Muscle of leg (tissue), 11 donors: ENCODE measurements around the gene KISS1. TPM values are rescaled to one million over a fixed set of nuclear protein-coding genes. Genes with fewer than 3 reads are reported as not detected.

Experiments used
- DNase-seq: peaks from one replicate; pipeline ENCODE4 v3.0.0; 2013
- H3K27ac ChIP-seq: one replicate; pipeline ENCODE4 v1.5.1; 2013; ENCODE audit warnings: mild to moderate bottlenecking, low read length, control low read depth
- H3K27me3 ChIP-seq: one replicate; pipeline ENCODE4 v1.6.1; 2013; ENCODE audit warnings: low read length; ENCODE audit not compliant: control insufficient read depth, insufficient read depth
- H3K36me3 ChIP-seq: one replicate; pipeline ENCODE4 v1.6.1; 2013; ENCODE audit warnings: low read length; ENCODE audit not compliant: control insufficient read depth, insufficient read depth
- H3K4me1 ChIP-seq: one replicate; pipeline ENCODE4 v1.6.1; 2013; ENCODE audit warnings: low read length; ENCODE audit not compliant: control insufficient read depth, insufficient read depth
- H3K4me3 ChIP-seq: one replicate; pipeline ENCODE4 v1.5.1; 2013; ENCODE audit warnings: low read length, control low read depth
- H3K9me3 ChIP-seq: replicated peaks from 2 replicates; pipeline ENCODE4 v1.6.1; 2013; ENCODE audit warnings: low read depth, low read length; ENCODE audit not compliant: control insufficient read depth
- WGBS: methylation state at CpG from one replicate; pipeline ENCODE4 v1.1.5; 2013; ENCODE audit warnings: missing lambda C conversion rate; ENCODE audit not compliant: insufficient coverage; 5-methylcytosine and 5-hydroxymethylcytosine counted together
- polyA plus RNA-seq, 8 donors: library from polyadenylated mRNA; unstranded; fragments of 120-200 nt; gene quantifications; one replicate each; pipeline versions ENCODE4 v1.2.1 to v1.2.3, GENCODE V29; 2013; ENCODE audit warnings: inconsistent platforms in 1 of 8, low replicate concordance in 1 of 8; ENCODE audit not compliant: insufficient read length in 8 of 8, insufficient read depth in 1 of 8
- total RNA-seq: library from RNA; stranded (reverse); fragments of 120-200 nt; gene quantifications from one replicate; pipeline ENCODE4 v1.2.4, GENCODE V29; 2013

Gene KISS1
- total and polyA plus RNA-seq, 9 donors = 0.29 to 5.6 (median 0.82) TPM; not detected in 1

DNA sequence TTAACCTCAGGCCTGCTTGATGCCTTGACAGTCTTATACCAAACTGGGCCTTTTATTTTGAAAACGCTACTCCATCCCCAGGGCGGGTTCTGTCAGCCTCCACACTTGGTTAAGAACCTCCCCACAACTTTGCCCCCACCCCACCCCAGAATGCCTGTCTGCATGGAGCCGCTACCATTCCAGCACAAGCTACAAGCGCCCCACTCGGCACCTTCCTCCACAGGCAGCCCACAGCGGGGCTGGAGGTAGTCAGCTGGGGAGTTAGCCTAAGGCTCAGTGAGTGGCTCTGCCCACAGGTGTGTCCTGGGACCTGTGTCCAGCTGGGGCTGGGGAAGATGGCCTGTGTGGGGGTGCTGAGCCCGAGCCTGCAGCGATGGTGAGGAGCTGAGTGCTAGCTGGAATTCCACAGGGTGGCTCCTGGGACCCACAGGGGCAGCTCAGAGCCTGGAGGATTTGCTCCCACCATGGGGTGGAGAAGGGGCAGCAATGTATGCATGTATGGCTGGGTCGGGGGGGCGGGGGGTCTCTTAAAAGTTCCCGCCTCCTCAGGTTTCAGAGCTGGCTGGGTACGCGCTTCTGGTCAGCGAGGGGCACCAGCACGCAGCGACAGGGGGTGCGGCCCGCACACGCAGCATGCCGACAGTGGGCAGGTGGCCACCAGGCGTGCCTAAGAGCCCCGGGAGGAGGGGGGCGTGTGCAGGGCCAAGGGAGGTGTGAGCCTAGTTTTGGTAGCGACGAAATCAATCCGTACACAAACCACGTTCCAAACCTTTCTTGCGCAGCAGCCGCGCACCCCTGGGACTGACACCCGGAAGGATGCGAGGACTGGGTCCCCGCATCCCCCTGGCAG lies 45.4 kb downstream of the KISS1 start:
- Histone ChIP-seq H3K27me3 (peaks cover 14% of the 10 kb centered on the region), H3K4me1 (peaks cover 18% of the 10 kb centered on the region), H3K36me3 (no peaks in the 10 kb centered on the region), H3K9me3 (no peaks in the 10 kb centered on the region), H3K27ac (peak overlapping the region; percentile 51), H3K4me3 (peak overlapping the region; percentile 54)
- WGBS = 10% methylated on average over 25 of the region's 33 CpGs
- peak; percentile 50 for DNase-seq

- H3K27ac ChIP-seq = no peak overlapping the region
- no peaks in the 10 kb centered on the region for H3K9me3 ChIP-seq
- H3K36me3 ChIP-seq = no peaks in the 10 kb centered on the region
- WGBS = 57% methylated on average over 4 of the region's 16 CpGs
- DNase-seq = no peak
- peaks cover 14% of the 10 kb centered on the region for H3K27me3 ChIP-seq
- H3K4me3 ChIP-seq = no peak overlapping the region
- H3K4me1 ChIP-seq = peaks cover 18% of the 10 kb centered on the region
These were observed 46.4 kb downstream of the KISS1 start for GRCh38 chr1:204149635-204150565.

GRCh38 chr1:204149107-204149506 lies 47.2 kb downstream of the KISS1 start:
- Histone ChIP-seq H3K27ac (no peak overlapping the region), H3K9me3 (no peaks in the 10 kb centered on the region), H3K36me3 (no peaks in the 10 kb centered on the region), H3K4me3 (no peak overlapping the region), H3K4me1 (peaks cover 18% of the 10 kb centered on the region), H3K27me3 (peaks cover 10% of the 10 kb centered on the region)
- DNase-seq = no peak
- WGBS = 73% methylated on average over 2 of the region's 2 CpGs

- WGBS = 71% methylated on average over 7 of the region's 13 CpGs
These were observed 48.6 kb downstream of the KISS1 start for GRCh38 chr1:204147406-204148383.

GRCh38 chr1:204146965-204147364 lies 49.3 kb downstream of the KISS1 start:
- 95% methylated on average over 3 of the region's 7 CpGs for WGBS
- H3K36me3 ChIP-seq = no peaks in the 10 kb centered on the region
- peaks cover 3% of the 10 kb centered on the region for H3K27me3 ChIP-seq
- peaks cover 11% of the 10 kb centered on the region for H3K4me1 ChIP-seq
- H3K4me3 ChIP-seq = no peak overlapping the region
- no peak overlapping the region for H3K27ac ChIP-seq
- H3K9me3 ChIP-seq = no peaks in the 10 kb centered on the region
- DNase-seq = no peak

More at GRCh38 chr1:204147406-204148383, 48.6 kb downstream of the KISS1 start:
- no peaks in the 10 kb centered on the region for H3K9me3 ChIP-seq
- H3K4me1 ChIP-seq = peaks cover 18% of the 10 kb centered on the region
- H3K27me3 ChIP-seq = peaks cover 8% of the 10 kb centered on the region
- no peak overlapping the region for H3K4me3 ChIP-seq
- no peak for DNase-seq
- no peaks in the 10 kb centered on the region for H3K36me3 ChIP-seq
- H3K27ac ChIP-seq = no peak overlapping the region

- Histone ChIP-seq H3K27ac (no peak overlapping the region), H3K27me3 (peaks cover 2% of the 10 kb centered on the region), H3K4me3 (no peak overlapping the region), H3K36me3 (no peaks in the 10 kb centered on the region), H3K4me1 (peaks cover 10% of the 10 kb centered on the region), H3K9me3 (no peaks in the 10 kb centered on the region)
- WGBS = 93% methylated on average over 3 of the region's 6 CpGs
- no peak for DNase-seq
These were observed 50.0 kb downstream of the KISS1 start for GRCh38 chr1:204146309-204146708.

- Histone ChIP-seq H3K27ac (no peak overlapping the region), H3K27me3 (no peaks in the 10 kb centered on the region), H3K4me1 (no peaks in the 10 kb centered on the region), H3K9me3 (no peaks in the 10 kb centered on the region), H3K36me3 (no peaks in the 10 kb centered on the region), H3K4me3 (no peak overlapping the region)
- no peak for DNase-seq
- 77% methylated on average over 4 of the region's 4 CpGs for WGBS
These were observed 51.2 kb downstream of the KISS1 start for GRCh38 chr1:204145033-204145504.

DNA sequence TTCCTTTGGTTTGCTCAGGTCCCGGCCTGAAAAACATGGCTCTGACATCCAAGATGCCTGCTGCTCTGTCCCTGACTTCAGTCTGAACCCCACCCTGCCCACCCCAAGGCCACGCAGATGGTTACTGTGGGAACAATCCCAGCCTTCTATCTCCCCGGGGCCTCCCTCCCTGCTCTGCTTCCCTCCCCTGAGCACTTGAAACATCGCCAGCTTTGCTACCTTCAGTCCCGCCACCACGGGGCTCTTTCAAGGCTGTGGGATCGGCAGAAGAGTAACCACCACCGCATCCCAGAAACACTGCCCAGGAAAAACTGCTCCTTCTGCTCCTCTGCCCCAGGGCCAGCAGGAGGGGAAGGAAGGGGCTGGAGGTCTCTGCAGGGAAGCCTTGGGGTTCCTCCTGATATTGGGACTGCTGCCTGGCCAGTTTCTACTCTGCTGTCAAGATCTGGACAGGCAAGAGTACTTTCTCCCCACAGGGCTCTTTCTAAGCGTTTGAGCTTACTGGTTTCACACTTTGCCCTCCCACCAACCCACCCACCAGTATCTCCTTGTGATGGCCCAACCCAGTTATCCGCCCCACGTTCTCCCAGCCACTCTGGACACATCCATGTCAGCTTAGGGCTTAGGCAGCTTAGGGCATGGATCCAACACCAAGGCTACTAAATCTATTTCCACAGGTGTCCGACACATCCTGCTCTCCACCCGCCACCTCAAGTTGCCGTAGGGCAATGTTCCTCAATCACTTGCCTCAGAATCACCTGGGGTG lies 52.8 kb downstream of the KISS1 start:
- H3K27me3 ChIP-seq = no peaks in the 10 kb centered on the region
- no peaks in the 10 kb centered on the region for H3K4me1 ChIP-seq
- no peaks in the 10 kb centered on the region for H3K36me3 ChIP-seq
- no peak overlapping the region for H3K4me3 ChIP-seq
- no peak overlapping the region for H3K27ac ChIP-seq
- no peak for DNase-seq
- no peaks in the 10 kb centered on the region for H3K9me3 ChIP-seq
- WGBS = 79% methylated on average over 8 of the region's 14 CpGs
